Stimulated activated CD8-positive, alpha-beta memory T cell treated with anti-CD3 and anti-CD28 coated beads, Interleukin-12 subunit alpha, Interleukin-12 subunit beta, amount 100 ng/mL, for 24 hours (primary cell): Measurements from ENCODE around the gene GRIK4.
A peak's percentile ranks its signal among the peaks of the same experiment; 100 is the strongest.

Experiments
- DNase-seq: peaks from one replicate; pipeline ENCODE4 v3.0.0-alpha.2; 2020; ENCODE audit errors: extremely low read depth

GRIK4 gene

DNA sequence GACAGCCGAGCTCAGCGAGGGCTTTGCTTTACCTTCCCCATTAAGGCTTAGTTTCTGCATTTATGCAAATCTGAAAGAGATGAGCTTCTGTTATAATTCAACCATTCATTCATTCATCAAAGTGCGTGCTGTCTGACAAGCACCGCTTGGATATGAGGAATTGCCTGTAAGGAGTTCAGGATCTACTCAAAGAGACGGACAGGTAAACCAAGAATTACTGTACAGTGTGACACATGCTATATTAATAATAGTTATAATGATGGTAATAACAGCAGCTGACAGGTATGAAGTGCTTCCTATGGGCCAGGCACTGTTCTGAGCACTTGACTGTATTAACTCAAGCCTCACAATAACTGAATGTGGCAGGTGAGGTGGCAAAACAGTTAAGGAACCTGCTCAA lies 402.5 kb downstream of the GRIK4 start:
- no peak for DNase-seq

DNA sequence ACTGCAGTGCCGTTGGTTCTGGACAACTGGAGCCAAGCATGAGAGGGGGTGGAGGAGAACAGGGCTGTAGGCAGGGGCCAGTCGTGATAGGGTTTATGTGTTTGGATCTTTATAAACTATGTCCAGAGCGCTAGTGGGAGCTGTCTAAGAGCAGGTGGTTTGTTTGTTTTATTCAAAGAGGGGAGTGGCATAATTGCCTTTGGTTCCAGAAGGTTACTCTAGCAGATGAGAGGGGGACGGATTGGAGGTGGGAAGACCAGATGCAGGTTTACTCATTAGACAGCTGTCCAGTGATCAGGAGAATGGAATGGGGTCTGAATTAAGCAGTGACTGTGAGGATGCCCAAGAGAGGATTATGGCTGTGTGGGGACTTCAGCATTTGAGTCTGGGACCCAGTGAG lies 403.1 kb downstream of the GRIK4 start:
- DNase-seq = no peak

DNA sequence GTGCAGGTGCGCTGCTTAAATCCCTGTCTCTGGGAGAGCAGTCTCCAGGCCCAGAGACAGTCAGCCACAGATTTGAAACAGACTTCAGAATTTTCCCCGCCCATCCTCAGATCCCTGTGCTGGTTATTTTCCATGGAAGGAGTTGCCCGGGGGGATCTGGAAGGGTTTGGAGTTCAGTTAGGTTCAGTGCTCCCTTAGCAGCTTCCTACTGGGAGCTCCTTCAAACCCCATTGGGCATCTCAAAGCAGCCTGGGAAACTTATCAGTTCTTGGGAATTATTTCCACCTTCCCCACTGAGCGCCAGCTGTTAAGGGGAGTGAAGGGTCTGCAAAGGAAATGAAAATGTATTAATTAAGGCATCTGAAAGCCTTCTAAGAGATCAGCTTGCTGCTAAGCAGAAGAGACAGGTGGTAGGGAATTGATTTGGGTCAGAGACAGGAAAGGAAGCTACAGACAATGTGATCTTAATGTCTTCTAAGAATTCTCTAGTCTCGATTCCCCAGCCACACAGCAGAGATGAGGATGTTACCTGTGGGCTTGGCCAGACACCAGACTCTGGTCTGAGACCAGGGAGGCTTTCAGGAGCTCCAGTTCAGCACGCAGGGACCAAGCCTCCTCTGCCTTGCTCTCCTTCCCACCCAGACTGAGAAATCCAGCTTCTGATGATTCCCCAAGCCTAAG lies 406.2 kb downstream of the GRIK4 start:
- no peak for DNase-seq

DNA sequence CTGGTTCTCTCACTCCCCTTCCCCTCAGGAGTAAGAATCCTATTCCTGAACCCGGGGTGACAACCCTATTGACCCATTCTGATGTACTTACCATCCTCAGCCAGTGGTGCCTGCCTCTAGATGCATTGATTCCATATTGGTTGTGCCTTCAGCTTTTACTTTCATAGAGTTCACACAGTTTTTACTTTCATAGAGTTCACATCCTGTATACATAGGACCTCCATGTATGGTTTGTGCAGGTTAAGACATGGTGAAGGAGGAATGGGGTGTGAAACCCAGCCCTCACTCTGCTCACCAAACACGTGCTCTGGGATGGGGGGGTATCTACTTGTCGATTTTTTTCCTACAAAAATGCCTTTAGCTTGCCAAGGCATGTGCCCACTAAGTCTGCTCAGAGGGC lies 406.7 kb downstream of the GRIK4 start:
- DNase-seq = no peak

DNA sequence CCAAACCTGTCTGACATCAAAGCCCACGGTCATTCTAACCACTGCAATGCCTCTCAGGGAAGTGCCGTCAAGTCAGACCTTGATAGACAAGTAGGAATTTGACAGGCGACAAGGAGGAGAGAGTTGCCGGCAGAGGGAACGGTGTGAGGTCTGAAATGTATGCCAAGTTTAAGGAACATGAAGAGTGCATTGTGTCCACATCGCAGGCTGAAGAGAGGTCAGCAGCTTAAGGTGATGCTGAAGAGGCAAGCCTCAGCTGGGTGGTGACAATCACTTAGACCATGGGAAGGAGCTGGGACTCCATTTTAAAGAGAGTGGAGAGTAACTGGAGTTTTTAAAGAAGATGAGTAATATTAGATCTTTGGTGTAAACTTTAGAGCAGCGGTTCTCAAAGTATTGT lies 407.5 kb downstream of the GRIK4 start:
- no peak for DNase-seq

DNA sequence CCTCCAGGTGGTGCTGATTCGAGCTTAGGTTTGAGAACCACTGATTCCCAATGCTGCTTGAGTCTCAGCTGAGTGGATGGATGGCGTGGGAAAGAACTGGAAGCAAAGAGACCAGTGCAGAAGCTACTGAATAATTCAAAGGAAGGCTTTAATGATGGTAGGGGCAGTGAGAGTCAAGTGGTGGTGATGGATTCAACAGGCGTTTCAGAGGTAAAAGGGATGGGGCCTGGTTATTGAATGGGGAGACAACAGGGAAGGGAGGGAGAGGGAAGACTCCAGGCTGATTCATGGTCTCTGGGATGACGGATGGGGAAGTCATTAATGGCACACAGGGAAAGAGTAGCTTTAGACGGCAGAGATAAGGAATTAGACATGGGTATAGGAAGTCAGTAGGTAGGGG lies 408.0 kb downstream of the GRIK4 start:
- no peak for DNase-seq

DNA sequence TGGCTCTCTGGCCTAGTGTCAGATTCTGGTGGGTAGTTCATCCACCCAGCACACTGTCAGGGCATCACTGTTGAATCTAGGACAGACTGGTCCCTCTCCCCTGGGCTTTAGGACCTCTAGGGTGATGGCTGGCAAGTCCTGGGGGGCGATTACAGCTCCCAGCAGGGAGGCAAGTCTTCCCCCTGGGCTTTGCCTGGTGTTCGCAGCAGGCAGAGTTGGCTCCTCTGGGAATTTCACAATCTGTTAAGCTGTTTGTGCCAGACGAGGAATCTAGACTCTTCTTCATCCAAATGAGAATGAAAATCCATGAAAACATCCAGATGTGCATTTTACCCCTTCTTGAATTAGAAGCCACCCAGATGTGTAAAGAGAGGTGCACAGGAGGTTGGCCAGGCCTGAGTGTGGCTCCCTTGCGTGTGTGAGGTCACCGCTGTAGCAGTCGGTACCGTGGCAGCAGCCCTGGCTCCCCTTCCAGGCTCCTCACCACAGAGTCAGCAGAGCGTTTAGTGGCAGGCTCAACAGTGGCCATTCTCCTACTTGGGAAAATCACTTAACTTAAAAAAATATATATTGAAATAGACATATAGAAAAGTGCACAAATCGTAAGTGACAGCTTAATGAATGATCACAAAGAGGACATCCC lies 412.4 kb downstream of the GRIK4 start:
- no peak for DNase-seq

DNA sequence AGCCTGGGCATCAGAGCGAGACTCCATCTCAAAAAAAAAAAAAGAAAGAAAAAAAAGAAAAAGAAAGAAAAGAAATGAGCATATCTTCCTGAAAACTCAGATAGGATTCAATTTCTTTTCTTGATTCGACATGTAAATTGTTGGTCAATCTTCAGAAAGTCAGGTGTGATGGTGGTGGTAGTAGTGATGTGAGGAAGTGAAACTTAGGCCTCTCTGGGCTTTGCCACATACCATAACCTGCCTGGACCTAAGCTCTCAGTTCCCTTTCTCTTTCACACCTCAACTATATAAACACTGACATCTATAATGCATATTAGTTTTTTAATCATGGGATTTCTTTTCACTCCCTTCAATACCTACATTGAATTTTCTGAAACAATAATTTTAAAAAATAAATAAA lies 414.4 kb downstream of the GRIK4 start:
- no peak for DNase-seq

DNA sequence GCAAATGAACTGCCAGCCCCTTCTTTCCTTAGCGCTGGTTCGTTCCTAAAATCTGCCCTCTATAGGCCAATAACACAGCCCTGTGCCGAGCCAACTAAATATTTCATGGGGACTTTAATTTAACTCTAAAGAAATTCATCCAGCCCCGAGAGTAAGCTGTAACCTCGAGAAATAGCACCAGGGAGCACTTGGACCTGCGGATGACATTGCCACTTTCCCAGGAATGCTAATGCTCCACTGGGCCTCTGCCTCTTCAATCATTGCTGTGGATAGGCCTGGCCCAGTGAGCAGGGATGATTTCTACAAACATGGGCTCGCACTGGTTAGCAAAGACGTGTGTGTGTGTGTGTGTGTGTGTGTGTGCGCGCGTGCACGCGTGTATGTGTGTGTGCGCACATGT lies 417.1 kb downstream of the GRIK4 start:
- DNase-seq = no peak

DNA sequence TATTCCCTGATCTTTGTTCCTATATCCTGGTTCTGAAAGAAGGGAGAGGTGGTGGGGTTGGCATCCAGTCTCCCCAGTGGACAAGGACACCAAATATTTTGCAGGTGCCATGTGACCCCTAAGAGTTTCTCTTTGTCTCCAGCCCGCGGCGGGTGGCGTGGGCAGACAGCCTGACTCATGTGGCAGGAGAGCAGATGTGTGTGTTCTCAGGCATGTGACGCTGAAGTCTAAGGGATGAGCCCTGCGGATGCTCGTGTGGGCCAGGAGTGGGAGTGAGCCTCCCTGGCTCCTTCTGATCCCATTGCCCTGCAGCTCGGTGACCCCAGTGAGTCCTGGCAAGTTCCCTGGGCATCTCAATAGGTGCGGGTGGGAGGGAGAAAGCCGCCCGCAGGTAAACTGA lies 417.5 kb downstream of the GRIK4 start:
- DNase-seq = no peak

DNA sequence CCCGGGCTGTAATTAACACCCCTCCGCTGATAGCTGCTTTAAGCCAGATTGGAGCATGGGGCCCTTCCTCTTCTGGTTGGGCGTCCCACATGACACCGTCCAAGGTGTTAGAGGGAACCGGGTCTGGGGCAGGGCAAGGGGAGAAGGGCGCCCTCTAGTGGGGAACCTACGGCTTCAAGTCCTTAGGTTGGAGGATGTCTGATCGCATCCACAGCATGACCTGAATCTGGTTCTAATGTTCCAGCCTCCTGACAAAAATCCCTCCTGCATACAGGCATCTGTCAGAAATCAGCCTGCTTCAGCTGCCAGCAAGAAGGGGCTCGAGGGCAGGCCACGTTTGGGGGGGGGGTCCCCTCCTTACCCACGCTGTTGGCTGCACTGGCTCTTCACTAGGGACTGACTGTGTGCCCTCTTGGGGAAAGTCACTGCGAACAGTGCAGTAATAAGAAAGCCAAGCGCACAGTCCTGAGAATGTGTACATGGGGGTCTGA lies 418.2 kb downstream of the GRIK4 start:
- peak; percentile 19 for DNase-seq

DNA sequence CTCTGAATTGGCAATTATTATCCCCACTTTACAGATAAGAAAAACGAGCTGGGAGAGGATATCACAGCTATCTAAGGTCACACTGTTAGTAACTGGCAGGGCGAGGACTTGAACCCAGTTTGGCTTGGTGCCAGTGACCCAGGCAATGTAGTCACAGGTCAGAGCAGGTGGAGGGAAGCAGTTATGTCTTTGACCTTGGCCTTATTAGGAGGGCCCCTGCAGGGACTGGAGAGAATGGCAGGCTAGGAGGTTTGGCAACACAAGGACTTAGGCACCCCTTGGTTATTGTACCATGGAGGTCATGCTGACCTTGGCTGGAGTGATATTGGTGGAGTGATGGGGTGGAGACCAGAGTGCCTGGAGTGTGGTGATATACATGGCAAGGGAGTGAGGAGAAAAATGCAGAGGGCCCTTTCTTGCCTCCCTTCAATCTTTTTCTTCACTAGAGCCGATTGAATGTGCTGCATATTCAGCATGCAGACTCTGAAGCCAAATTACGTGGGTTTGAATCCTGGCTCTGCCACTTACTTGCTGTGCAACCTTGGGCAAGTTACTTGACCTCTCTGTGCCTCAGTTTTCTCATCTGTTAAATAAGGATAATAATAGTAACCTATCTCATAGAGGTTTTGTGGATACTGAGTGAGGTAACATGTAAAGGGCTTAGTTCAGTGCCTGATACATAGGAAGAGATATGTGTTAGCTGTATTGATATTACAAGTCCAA lies 419.7 kb downstream of the GRIK4 start:
- no peak for DNase-seq

DNA sequence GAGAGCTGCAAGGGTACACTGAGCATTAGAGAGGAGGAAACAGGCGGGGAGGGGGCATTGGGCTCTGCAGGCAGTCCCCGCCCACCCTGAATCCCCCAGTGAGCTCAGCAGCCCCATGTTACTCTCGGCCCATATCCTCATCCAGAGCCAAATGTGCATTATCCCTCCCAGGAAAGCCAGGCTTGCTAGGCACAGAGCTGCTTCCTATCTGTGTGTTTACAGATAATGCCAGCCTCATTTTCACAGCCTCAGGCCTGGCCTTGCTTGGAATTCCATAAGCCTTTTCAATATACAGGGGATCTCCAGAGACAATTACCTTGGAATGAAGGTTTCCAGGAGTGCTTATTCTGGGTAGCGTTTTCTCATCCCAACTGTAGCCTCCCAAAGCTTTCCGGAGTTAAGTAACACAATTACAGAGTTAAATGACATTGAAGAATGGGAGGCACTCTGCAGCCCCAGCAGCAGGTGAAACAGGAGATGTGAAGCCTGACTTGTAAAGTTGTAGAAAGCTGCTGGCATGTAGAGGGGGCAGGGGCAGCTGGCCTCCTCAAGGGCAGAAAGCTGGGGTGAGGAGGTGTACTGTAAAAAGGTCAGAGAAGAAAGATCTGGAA lies 420.9 kb downstream of the GRIK4 start:
- no peak for DNase-seq

DNA sequence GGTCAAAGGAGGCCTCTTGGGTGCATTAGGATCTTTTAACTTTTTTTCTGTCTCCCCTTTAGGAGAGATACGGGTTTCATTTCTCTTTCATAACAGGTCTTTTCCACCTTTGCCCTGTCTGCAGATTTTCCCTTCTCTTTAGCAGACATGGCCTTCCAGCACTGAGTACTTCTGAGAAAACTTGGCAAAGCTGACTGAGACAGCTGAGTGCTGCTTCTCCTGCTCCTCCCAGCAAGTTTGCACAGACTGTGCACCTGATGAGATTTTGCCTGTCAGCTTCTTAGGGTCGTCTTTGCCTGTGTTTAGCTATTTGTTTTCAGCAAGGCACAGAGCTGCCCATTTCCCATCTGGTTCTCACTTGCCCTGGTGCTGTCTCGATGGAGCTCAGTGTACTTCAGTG lies 424.8 kb downstream of the GRIK4 start:
- DNase-seq = no peak

DNA sequence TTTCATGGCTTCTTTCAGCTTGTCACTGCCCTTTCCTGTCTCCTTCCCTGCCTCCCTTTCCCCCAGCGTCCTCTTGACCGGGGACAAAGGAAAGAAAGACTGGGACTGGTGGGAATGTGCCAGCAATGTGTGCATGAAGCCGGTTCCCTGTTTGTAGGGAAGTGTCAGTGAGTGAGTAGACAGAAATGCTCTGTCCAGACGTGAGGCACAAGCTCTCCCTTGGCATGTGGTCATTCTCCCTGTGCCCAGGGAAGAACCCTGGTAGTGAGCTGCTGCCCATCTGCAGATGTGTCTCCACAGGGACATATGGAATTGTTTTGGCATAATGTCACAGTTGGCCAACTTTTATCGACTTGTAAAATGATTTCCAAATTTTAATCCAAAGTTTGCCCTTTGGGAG lies 426.0 kb downstream of the GRIK4 start:
- no peak for DNase-seq

DNA sequence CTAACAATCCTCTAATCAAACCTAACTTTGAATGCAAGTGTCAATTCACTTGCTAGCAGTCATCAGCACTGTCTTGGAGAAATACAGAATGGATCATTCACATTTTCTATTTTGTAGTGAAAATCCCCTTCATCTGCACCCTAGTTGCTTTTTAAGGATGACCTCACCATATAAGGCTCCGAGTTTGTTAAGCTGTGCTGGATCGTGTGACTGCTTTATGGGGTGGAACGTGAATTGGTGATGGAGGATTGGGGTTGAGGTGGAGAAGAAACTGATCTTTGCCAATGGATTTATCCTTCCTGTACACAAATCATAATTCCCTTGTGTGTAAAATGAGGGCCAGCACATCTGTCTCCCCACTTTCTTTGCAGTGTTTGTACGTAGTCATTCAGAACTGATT lies 426.7 kb downstream of the GRIK4 start:
- no peak for DNase-seq

DNA sequence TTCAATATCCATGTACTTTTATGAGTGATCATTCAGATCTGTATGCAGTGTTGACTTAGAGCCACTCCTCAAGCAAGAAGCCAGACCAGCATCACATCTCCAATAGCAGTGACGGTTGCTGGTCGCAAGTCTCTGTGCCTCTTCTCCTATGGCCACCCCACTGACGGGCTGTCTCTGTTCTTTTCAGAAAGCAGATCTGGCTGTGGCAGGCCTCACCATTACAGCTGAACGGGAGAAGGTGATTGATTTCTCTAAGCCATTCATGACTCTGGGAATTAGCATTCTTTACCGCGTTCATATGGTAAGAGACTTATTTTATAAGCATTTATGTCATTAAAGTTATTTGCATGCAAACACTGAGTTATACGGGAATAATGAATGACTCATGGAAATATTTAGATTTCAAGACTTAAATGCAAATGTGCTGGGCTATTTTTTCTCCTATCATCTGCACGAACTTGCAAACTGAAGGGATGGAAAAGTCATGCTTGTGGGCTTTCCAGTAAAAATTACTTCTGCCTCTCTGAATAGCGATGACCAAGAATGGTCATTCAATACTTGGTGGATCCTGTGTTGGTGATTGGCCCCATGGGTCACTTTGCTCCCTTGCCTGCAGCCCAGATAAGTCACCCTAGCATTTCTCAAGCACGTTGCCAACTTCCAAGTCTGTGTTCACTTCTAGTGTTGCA lies 428.8 kb downstream of the GRIK4 start:
- DNase-seq = no peak

DNA sequence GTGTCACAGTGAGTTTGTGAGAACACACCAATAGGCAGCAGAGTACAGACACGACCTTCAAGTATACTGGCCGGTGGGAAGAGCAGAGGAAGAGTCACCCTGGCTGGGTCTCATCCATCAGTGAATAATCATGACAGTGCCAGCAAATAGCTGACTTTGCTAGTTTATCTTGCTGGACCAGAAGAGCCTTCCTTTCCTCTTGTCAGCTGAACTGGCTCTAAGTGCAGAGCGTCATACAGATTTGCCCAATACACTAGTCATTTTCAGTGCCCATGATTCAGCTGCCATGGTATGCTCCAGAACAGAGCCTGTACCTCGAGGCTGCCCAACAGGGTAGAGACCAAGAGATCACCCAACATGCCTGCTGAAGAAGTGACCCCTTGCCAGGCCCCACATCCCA lies 429.5 kb downstream of the GRIK4 start:
- no peak for DNase-seq

DNA sequence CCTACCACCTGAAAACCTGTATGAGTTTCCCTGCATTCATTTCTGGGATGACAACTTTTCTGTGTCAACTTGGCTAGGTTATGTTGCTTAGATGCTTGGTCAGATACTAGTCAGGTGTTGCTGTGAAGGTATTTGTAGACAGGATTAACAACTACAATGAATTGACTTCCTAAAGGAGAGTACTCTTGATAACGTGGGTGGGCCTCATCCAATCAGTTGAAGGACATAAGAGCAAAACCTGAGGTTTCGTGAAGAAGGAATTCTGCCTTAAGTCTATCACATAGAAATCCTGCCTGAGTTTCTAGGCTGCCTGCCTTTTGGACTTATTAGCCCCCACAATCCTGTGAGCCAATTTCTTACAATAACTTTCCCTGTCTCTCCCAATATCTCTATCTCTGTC lies 431.2 kb downstream of the GRIK4 start:
- no peak for DNase-seq

DNA sequence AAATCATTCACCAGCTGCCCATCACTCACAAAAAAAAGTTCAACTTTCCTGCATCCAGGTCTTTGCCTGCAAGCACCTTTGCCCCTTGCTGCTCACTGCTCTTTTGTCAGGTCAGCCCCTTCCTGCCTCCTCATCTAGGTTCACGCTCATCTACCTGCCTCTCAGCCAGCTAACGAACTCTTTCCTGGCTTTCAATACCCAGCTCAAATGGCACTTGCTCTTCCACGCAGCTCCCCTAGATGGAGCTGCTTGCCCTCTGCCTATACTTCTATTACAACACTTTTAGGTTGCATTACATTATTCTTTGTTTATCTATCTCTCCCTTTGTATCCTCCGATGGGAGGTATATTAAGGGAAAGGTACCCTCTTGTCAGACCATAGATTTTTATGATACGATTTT lies 433.5 kb downstream of the GRIK4 start:
- DNase-seq = no peak

DNA sequence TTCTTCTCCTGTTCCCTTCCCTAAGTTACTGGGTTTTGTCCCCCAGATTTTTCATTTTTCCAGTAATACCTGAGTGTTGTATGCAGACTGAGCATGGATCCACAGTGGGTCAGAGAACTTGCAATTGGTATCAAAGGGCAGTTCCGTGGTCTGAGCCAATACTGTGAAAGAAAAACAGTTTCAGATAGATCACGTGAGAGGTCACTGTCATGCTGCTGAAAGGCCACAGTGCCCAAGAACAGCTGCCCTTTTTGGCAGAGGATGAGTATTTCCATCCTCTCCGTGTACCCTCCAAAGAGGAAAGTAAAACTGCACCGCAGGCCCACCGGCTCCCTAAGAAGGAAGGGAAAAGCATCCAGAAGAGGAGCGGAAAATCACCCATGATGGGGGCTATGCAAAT lies 439.3 kb downstream of the GRIK4 start:
- no peak for DNase-seq
